ENCODE data around the gene REG3A.

The REG3A gene

DNA sequence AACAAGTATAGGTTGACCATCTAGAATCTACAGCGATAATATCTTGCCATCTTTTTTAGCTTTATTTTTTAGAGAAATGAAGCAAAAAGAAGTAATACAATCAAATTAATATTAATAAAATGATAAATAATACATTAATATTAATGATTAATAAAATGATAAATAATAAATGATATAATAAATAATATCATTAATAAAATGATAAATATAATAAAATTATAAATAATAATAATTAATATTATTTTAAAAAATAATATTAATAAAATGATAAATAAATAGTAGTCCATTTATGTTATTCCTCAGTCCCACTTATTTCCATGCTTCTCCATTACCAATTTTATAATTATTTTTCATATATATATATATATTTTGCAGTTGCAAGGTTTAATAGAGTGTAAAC, 3.2 kb upstream of the REG3A start:
- no peak for TF ChIP-seq Cebpa-rat (IDR thresholded peaks at IDR 0.05)
- H3K27me3 ChIP-seq, result no peaks in the 10 kb centered on the region
- no peak overlapping the region for H3K27ac ChIP-seq
- no peak overlapping the region for H3K9ac ChIP-seq
- no peaks in the 10 kb centered on the region for H4K20me1 ChIP-seq
- no peaks in the 10 kb centered on the region for H3K9me3 ChIP-seq (replicated peaks in 1 of 11)
- no peaks in the 10 kb centered on the region for H3K4me1 ChIP-seq
- no peaks in the 10 kb centered on the region for H3K36me3 ChIP-seq
- H3K4me3 ChIP-seq, result no peak overlapping the region
- H3K4me2 ChIP-seq, result no peak overlapping the region

DNA sequence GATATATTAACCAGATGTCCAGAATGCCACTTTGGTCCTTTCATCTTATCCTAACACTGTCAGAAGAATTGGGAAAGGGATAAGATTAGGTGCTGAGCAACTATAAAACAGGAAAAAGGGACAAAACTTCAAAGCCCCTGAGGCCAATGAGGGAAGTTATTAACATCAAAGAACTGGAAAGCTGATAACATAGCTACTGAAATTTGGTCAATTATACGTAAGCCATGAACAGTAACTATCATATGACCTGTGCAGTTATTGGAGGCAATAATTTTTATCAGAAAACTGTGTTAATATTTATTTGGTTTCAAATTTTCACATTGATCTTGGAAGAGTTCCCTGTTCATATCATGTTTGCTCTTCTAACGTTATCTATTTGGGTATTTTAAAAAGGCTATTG, 2.6 kb upstream of the REG3A start:
- no peaks in the 10 kb centered on the region for H3K4me1 ChIP-seq
- H3K9me3 ChIP-seq (replicated peaks in 1 of 11), result no peaks in the 10 kb centered on the region
- H3K36me3 ChIP-seq, result no peaks in the 10 kb centered on the region
- H3K27ac ChIP-seq, result no peak overlapping the region
- no peaks in the 10 kb centered on the region for H4K20me1 ChIP-seq
- no peaks in the 10 kb centered on the region for H3K27me3 ChIP-seq
- TF ChIP-seq Cebpa-rat (IDR thresholded peaks at IDR 0.05), result no peak
- no peak overlapping the region for H3K4me3 ChIP-seq
- no peak overlapping the region for H3K9ac ChIP-seq
- H3K4me2 ChIP-seq, result no peak overlapping the region

DNA sequence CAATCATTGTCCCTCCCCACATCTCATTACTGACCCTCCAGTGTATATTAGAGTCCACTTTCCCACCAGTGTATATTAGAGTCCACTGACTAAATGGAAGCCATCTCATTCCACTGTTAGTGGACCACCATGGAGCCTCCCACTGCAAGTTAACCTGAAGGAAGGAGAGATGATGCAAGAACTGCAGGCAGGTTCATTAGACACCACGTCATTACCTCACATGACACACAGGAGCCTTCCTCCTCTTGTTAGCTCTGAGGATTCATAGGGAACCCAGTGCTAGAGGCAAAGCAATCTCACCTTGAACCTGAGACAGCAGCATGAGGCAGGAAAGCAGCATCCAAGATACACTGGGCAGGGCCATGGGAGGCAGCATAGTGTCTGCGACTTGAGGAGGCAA, 523 bp downstream of the REG3A start:
- Histone ChIP-seq H4K20me1 (no peaks in the 10 kb centered on the region), H3K36me3 (no peaks in the 10 kb centered on the region), H3K4me1 (no peaks in the 10 kb centered on the region), H3K4me3 (no peak overlapping the region), H3K9me3 (replicated peaks in 1 of 11) (no peaks in the 10 kb centered on the region), H3K27me3 (no peaks in the 10 kb centered on the region), H3K9ac (no peak overlapping the region), H3K27ac (no peak overlapping the region), H3K4me2 (no peak overlapping the region)
- no peak for TF ChIP-seq Cebpa-rat (IDR thresholded peaks at IDR 0.05)

DNA sequence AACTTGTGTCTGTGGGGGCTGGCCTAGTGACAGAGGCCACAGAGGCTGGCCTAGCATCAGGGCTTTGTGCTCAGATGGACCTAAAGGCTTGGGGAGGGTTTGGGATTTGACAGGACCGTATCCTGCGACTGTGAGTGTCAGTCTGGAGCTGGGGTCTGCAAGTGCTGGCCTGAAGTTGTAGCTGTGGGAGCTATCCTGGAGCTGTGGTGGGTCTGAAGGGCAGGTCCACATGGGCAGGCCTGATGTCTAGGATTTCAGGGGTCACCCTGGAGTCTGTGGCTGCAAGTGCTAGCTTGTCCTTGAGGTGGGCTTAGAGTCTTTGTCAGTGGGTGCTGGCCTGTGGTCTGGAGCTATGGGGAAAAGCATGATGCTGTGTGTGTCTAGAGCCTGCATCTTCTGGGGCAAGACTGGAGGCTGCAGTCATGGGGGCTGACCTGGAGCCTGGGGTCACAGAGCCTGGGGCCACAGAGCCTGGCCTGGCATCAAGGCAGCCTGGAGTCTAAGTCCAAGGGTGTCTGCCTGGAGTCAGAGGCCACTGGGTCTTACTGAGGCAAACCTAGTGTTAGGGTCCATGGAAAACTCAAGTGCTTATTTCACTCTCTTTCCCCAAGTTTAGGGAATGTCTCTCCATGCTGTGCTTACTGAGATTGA, 3.6 kb downstream of the REG3A start:
- Histone ChIP-seq H3K4me3 (no peak overlapping the region), H3K9ac (no peak overlapping the region), H3K36me3 (no peaks in the 10 kb centered on the region), H3K4me2 (no peak overlapping the region), H3K27ac (no peak overlapping the region), H3K27me3 (no peaks in the 10 kb centered on the region), H4K20me1 (no peaks in the 10 kb centered on the region), H3K4me1 (no peaks in the 10 kb centered on the region), H3K9me3 (replicated peaks in 1 of 11) (no peaks in the 10 kb centered on the region)
- no peak for TF ChIP-seq Cebpa-rat (IDR thresholded peaks at IDR 0.05)

DNA sequence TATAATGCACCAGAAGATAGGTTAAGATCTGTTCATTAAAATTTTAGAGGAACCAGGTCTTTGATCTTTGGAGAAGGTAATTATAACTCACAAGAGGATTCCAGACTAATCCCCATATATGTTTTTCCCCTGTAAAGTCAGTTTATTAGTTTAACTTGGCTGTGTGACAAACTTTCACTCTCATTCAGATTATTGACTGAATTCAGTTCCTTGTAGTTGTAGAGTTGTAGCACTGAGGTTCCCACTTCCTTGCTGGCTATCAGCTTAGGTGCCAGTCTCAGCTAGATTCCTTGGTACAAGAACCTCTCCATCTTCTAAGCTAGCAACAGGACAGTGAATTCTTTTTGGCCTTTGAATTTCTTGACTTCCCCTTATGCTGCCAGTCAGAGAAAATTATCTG, 20.1 kb downstream of the REG3A start:
- H3K27me3 ChIP-seq, result no peaks in the 10 kb centered on the region
- H3K9ac ChIP-seq, result no peak overlapping the region
- no peaks in the 10 kb centered on the region for H3K9me3 ChIP-seq (replicated peaks in 1 of 11)
- no peak for TF ChIP-seq Cebpa-rat (IDR thresholded peaks at IDR 0.05)
- H3K36me3 ChIP-seq, result no peaks in the 10 kb centered on the region
- no peak overlapping the region for H3K4me3 ChIP-seq
- H3K4me2 ChIP-seq, result no peak overlapping the region
- no peaks in the 10 kb centered on the region for H3K4me1 ChIP-seq
- no peaks in the 10 kb centered on the region for H4K20me1 ChIP-seq
- H3K27ac ChIP-seq, result no peak overlapping the region

DNA sequence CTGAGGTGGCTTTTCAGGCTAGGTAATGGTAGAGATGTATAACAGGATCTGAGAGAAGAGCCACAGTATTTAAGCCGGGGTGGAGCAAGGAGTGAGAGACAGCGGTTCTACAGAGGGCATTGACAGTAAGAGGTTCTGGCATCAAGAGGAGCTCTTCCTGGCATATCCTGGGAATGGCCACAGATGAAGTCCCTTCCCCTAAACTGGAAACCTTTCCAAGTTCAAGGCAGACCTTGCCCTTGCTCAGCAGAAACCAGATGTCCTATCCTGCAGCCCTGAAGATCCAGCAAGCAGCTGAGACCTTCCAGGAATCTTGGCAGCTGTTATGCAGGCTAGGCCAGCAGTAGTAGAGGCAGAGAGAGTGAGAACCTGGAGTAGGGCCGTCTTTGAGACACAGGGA, 21.2 kb downstream of the REG3A start:
- Histone ChIP-seq H3K4me2 (no peak overlapping the region), H3K9ac (no peak overlapping the region), H3K9me3 (replicated peaks in 1 of 11) (no peaks in the 10 kb centered on the region), H4K20me1 (no peaks in the 10 kb centered on the region), H3K4me1 (no peaks in the 10 kb centered on the region), H3K27me3 (no peaks in the 10 kb centered on the region), H3K36me3 (no peaks in the 10 kb centered on the region), H3K4me3 (no peak overlapping the region), H3K27ac (no peak overlapping the region)
- TF ChIP-seq Cebpa-rat (IDR thresholded peaks at IDR 0.05), result no peak

DNA sequence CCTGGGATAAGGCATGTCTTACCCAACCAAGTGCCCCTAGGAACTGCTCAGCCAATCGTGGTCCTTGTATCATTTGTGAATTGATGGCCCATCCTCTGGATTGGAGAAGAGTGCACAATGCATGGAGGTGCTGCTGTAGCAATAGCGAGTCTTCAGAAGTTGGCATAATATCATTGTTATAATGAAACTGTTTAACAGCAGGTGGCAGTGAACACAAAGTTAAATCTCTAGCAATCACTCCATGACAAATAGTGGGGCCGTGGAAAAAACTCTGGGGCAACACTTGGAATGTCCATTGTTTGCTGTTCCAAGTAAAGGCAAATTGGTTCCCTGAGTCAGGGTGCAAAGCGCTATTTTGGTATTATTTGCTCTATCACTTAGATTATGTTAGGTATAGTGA, 27.9 kb downstream of the REG3A start:
- Histone ChIP-seq H4K20me1 (no peaks in the 10 kb centered on the region), H3K27me3 (peaks cover 0 to 4% (median 0%) of the 10 kb centered on the region in 11 experiments; a peak in 1 of 22 replicates), H3K4me1 (peaks cover 3 to 14% (median 10%) of the 10 kb centered on the region in 10 experiments; a peak in 13 of 20 replicates), H3K4me2 (no peak overlapping the region), H3K4me3 (no peak overlapping the region), H3K36me3 (no peaks in the 10 kb centered on the region), H3K9ac (no peak overlapping the region), H3K9me3 (replicated peaks in 1 of 11) (no peaks in the 10 kb centered on the region), H3K27ac (no peak overlapping the region)
- no peak for TF ChIP-seq Cebpa-rat (IDR thresholded peaks at IDR 0.05)

DNA sequence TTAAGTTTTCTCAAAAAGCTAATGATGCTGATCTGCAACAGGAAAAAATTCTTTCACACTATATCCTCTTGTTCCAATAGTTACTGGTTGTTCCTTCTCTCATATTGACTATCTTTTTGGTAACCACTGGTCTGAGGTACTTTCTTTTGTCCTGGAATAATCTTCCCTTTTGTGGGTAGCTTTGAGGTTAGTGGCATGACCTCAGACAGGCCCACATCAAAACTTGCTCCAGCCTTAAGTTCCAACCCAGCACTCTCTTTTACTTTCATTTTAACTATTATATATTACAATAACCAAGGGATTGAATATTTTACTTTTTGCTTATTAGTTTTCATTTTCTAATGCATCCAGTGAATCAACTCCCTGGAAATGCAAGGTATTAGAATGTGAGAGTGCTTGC, 29.7 kb downstream of the REG3A start:
- no peak overlapping the region for H3K27ac ChIP-seq
- H3K9me3 ChIP-seq (replicated peaks in 1 of 11), result no peaks in the 10 kb centered on the region
- H3K4me3 ChIP-seq, result no peak overlapping the region
- H4K20me1 ChIP-seq, result no peaks in the 10 kb centered on the region
- no peak for TF ChIP-seq Cebpa-rat (IDR thresholded peaks at IDR 0.05)
- no peak overlapping the region for H3K9ac ChIP-seq
- peaks cover 3 to 14% (median 10%) of the 10 kb centered on the region in 10 experiments; a peak in 14 of 20 replicates for H3K4me1 ChIP-seq
- H3K27me3 ChIP-seq, result peaks cover 0 to 4% (median 0%) of the 10 kb centered on the region in 11 experiments; a peak in 1 of 22 replicates
- no peaks in the 10 kb centered on the region for H3K36me3 ChIP-seq
- H3K4me2 ChIP-seq, result peak overlapping the region in 10 of 11 experiments; percentile 1 to 35 (median 18); a peak in 11 of 22 replicates

DNA sequence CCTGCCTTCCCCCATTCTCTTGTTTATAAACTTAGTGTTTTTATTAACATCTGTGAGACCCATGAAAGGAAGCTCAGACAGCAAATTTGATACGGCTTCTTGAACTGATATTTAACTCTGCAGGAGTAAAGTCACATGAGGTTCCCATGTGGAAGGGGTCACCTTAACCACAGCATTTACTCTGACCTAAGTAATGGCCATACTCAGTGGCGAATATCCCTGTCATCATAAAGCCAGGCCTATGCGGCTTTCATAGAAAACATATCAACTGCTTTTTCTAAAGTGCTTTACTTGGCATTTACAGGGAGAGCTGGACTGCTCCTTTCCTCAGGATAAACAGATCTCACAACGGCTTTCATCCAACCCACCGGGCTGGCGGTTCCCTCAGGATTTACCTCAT, 30.3 kb downstream of the REG3A start:
- Histone ChIP-seq H4K20me1 (no peaks in the 10 kb centered on the region), H3K4me2 (peak overlapping the region in 5 of 11 experiments; percentile 8 to 34 (median 19); a peak in 4 of 22 replicates), H3K27ac (no peak overlapping the region), H3K9me3 (replicated peaks in 1 of 11) (no peaks in the 10 kb centered on the region), H3K36me3 (no peaks in the 10 kb centered on the region), H3K27me3 (peaks cover 0 to 4% (median 0%) of the 10 kb centered on the region in 11 experiments; a peak in 1 of 22 replicates), H3K4me3 (no peak overlapping the region), H3K9ac (no peak overlapping the region), H3K4me1 (peaks cover 3 to 19% (median 11%) of the 10 kb centered on the region in 10 experiments; a peak in 15 of 20 replicates)
- TF ChIP-seq Cebpa-rat (IDR thresholded peaks at IDR 0.05), result no peak

DNA sequence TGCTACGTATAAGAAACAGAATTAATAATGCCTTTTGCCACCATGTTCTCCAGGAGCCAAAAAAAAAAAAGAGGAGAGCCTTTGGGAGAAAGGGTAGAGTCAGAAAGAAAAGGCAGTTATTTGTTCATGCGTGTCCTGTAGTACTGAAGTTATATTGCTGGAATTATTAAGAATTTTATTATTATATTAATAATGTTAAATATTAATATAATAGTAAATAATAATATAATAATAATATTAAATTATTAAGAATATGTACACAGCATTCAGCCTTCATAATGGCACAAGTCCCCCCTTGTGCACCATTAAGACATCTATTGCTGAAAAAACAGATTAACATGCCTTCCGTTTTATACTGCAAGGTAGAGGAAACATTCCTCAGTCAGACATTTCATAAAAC, 31.1 kb downstream of the REG3A start:
- Histone ChIP-seq H3K4me2 (no peak overlapping the region), H3K4me3 (no peak overlapping the region), H3K36me3 (no peaks in the 10 kb centered on the region), H3K27ac (no peak overlapping the region), H3K9me3 (replicated peaks in 1 of 11) (no peaks in the 10 kb centered on the region), H3K4me1 (peaks cover 3 to 21% (median 11%) of the 10 kb centered on the region in 10 experiments; a peak in 15 of 20 replicates), H4K20me1 (no peaks in the 10 kb centered on the region), H3K9ac (no peak overlapping the region), H3K27me3 (peaks cover 0 to 4% (median 0%) of the 10 kb centered on the region in 11 experiments; a peak in 1 of 22 replicates)
- no peak for TF ChIP-seq Cebpa-rat (IDR thresholded peaks at IDR 0.05)
